AG08395 (cell line): ENCODE results near the gene BEND4.

Experiments used
- DNase-seq: peaks from one replicate; pipeline ENCODE4 v3.0.0; 2012; ENCODE audit warnings: mixed read lengths, low spot score

Gene BEND4

DNA sequence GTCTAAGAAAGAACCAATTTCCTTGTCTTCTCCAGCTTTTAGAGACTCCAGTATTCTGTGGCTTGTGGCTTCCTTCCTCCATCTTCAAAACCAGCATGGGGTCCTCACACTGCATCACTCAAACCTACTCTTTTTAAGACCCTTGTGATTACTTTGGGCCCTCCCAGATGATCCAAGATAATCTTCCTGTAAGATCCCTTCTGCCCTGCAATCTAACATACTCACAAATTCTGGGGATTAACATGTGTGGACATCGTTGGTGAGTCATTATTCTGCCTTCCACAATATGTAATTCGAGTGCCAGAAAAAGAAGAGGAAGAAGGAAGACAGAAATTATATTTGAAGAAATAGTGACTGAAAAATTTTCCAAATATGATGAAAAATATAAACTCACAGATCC lies 47.9 kb downstream of the BEND4 start:
- peak; percentile 43 for DNase-seq

DNA sequence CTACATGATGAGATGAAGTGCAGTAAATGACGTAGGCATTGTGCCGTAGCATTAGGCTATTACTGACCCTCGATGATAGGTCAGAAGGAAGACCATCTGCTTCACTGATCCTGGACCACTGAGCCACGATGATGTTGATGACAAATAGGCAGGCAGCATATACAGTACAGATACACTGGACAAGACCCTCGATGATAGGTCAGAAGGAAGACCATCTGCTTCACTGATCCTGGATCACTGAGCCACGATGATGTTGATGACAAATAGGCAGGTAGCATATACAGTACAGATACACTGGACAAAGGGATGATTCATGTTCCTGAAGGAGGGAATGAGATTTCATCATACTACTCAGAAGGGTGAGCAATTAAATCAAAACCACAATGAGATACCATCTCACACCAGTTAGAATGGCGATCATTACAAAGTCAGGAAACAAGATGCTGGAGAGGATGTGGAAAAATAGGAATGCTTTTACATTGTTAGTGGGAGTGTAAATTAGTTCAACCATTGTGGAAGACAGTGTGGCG lies 50.9 kb downstream of the BEND4 start:
- no peak for DNase-seq

DNA sequence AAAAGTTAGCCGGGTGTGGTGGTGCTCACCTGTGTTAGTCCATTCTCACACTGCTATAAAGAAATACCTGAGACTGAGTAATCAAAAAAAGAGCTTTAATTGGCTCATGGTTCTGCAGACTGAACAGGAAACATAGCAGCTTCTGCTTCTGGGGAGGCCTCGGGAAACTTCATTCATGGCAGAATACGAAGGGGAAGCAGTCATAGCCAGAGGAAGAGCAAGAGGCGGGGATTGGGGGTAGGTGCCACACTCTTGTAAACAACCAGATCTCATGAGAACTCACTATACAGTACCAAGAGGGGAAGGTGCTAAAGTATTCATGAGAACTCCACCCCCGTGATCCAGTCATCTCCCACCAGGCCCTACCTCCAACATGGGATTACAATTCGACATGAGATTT lies 64.1 kb downstream of the BEND4 start:
- DNase-seq = no peak

DNA sequence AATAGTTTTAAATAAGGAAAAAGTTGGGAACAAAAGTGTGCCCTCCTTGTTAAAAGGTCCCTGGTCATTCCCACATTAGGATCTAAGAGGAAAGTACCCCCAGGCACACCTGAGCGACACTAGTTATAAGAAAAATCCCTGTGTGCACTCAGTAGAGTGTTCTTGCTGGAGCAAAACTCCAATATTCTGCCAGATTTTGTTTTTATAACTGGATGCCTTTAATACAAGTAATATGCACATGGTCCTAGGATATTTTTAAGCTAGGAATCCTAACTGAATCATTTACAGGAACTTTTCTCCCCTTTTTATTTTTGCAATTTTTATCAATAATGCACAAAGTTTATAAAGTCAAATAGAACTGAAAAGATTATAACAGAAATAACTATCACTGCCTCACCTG lies 68.6 kb downstream of the BEND4 start:
- DNase-seq = no peak

DNA sequence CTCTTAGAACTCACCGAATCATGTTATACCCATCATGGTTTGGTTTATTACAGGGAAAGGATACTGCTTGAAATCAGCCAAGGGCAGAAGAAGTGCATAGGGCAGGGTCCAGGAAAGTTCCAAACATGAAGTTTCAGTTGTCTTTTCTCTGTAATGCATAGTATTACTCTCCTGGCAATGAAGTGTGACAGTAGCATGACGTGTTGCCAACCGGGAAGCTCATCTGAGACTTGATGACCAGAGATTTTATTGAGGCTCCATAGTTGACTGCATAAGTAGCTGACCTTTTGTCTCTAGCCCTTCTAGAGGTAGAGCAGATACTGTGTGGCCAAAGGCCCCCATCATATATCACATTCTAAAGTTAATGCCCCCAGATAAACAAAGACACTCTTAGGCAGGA lies 72.1 kb downstream of the BEND4 start:
- DNase-seq = no peak

DNA sequence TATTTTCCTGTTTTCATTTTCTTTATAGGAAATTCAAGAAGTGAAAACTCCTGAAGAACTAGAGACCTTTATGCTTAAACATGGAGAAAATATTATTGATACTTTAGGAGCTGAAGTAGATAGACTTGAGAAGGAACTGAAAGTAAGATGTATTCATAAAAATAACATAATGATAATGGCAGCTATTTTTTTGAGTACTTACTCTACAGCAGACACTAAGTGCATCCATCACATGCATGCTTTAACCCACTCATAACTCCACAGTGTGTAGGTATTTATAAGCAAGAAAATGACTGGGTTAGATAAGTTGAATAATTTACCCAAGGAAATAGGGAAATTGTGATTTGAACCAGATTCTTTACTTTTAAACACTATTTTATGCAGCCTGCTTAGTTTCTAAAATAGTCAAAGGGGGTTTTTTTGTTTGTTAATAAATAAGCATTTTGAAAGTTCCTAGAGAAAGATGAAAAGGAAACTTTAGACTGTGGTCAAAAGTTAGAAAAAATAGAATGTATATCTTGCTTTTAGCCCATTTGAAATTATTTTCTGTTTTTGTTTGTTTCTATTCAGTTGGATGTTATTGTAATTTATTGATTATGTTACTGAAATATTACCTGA lies 74.2 kb downstream of the BEND4 start:
- DNase-seq = no peak

DNA sequence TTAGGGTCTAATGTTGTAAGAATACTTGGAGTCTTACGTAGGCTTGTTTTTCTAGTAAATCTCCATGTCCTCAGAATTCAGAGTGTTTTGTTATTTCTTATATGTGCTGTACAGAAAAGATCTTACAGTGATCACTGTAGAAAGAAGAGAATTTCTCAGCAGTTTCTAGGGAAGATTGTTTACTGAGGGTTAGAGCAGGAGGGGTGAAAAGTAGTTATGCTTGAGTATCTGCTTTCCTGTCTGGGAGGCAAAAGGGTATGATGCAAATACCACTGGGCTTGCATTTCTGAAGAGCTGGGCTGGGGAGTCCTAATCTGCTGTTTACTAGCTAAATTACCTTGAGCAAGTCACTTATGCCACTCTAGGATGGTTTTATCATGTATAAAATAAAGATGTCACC lies 78.2 kb downstream of the BEND4 start:
- DNase-seq = no peak

DNA sequence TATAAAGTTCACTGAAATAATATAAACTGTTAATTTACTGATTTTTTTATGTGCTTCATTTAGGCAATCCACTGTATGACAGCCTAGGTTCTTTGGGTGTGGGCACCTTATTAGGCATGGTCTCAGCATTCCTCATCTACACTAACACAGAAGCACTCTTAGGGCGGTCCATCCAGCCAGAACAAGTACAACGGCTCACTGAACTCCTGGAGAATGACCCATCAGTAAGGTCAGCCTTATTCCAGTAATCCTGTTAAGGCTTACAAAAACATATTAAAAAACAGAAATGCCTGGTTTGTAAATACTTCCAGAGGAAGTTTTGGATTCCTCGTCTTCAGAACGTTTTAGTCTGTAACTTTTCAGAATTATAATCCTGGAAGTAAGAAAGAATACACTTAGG lies 82.0 kb downstream of the BEND4 start:
- no peak for DNase-seq

DNA sequence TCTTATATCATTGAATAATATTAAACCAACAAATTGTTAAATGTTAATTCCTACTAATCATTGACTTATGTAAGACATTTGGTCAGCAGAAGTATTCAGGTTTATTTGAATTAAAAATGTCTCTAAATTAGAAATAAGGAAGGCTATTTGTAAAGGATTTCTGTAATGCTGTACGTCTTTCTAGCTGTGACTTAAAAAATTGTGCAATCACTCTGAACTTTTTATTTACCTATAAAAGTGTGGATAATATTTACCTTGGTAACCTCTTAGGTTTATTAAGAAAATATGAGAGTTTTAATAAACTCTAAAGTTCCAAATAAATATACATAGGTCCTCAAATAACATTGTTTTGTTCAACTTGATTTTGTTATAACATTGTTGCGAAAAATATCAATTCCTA lies 85.2 kb downstream of the BEND4 start:
- no peak for DNase-seq

DNA sequence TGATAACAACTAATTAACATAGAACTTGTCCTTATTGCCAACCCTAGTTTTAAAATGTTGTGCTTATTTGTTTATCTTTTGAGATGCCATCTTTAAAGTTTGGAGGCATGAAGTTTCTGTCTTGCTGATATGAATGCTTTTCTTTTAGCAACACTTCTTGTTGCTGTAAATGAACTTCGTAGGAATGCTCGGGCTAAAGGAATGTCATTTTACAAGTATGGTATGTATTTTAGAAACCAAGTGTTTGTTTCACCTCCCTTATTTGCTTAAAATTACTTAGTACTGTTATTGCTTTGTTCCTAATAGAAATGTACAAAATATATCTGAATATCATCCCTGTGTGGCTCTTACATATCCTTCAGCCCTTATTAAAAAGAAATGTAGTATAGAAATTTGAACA lies 86.1 kb downstream of the BEND4 start:
- DNase-seq = no peak
